H1 (cell line): Measurements from ENCODE around the gene TMEM134. TPM values are rescaled to one million over a fixed set of nuclear protein-coding genes. Genes with fewer than 3 reads are reported as not detected.

Experiments used
- CTCF ChIA-PET: fragments of 300-600 bp; sonication (Branson Sonifier 250); formaldehyde crosslinking; loops from one replicate; lab custom pipeline; 2021; ENCODE audit not compliant: partially characterized antibody; lab: Charles Lee
- POLR2A ChIA-PET: fragments of 300-600 bp; sonication (Branson Sonifier 250); formaldehyde crosslinking; loops from one replicate; lab custom pipeline; 2021; ENCODE audit warnings: inconsistent platforms; ENCODE audit not compliant: partially characterized antibody; lab: Charles Lee
- DNase-seq, 2 experiments: peaks; one replicate each; pipeline versions ENCODE4 v3.0.0 to v3.0.0-alpha.2; 2010 to 2022; ENCODE audit warnings: low spot score in 2 of 2, low read depth in 1 of 2, mixed read lengths in 1 of 2
- FAIRE-seq: peaks from 2 replicates; lab custom pipeline; 2011; peaks lifted over from hg19 to GRCh38; lab: Jason Lieb, UNC
- H2AFZ ChIP-seq: 2 replicates; pipeline ENCODE4 v1.8.1; 2012; ENCODE audit warnings: low read length, inconsistent platforms
- H2AK5ac ChIP-seq: 2 replicates; pipeline ENCODE4 v1.6.1; 2013; ENCODE audit warnings: low read depth, low read length
- H2BK120ac ChIP-seq: replicated peaks from 2 replicates; pipeline ENCODE3; 2013; ENCODE audit warnings: low read depth, low read length, inconsistent platforms
- H2BK12ac ChIP-seq: 2 replicates; pipeline ENCODE4 v1.6.1; 2013; ENCODE audit warnings: low read depth, low read length
- H2BK15ac ChIP-seq: 2 replicates; pipeline ENCODE4 v1.6.1; 2013; ENCODE audit warnings: low read length
- H2BK20ac ChIP-seq: 2 replicates; pipeline ENCODE4 v1.6.1; 2013; ENCODE audit warnings: low read length
- H2BK5ac ChIP-seq: 2 replicates; pipeline ENCODE4 v1.6.1; 2013; ENCODE audit warnings: low read depth, low read length
- H3K14ac ChIP-seq: 2 replicates; pipeline ENCODE4 v1.6.1; 2013; ENCODE audit warnings: inconsistent platforms; ENCODE audit not compliant: insufficient read length
- H3K18ac ChIP-seq: 2 replicates; pipeline ENCODE4 v1.6.1; 2013; ENCODE audit warnings: low read length; ENCODE audit errors: extremely low read depth
- H3K23ac ChIP-seq: 2 replicates; pipeline ENCODE4 v1.6.1; 2013; ENCODE audit warnings: inconsistent platforms; ENCODE audit not compliant: insufficient read length
- H3K23me2 ChIP-seq: 2 replicates; pipeline ENCODE4 v1.6.1; 2013; ENCODE audit warnings: low read depth, low read length
- H3K27ac ChIP-seq: 2 replicates; pipeline ENCODE4 v1.6.1; 2011; ENCODE audit warnings: low read depth, low read length, inconsistent platforms
- H3K27me3 ChIP-seq, 4 experiments: replicated peaks in 1 of 4; 1 replicate in 1 of 4; 2 replicates in 3 of 4; pipeline versions ENCODE4 v1.6.1 to v1.8.1; 2011 to 2013; ENCODE audit warnings: low read length in 3 of 4, mild to moderate bottlenecking in 3 of 4, inconsistent platforms in 2 of 4, mixed read lengths in 2 of 4, moderate library complexity in 1 of 4; ENCODE audit not compliant: control insufficient read depth in 3 of 4, insufficient read depth in 3 of 4; ENCODE audit errors: extremely low read depth in 1 of 4
- H3K36me3 ChIP-seq, 4 experiments: 2 replicates each; pipeline versions ENCODE4 v1.6.1 to v1.8.1; 2011 to 2013; ENCODE audit warnings: mild to moderate bottlenecking in 4 of 4, low read length in 3 of 4, moderate library complexity in 2 of 4, control low read depth in 1 of 4, inconsistent platforms in 1 of 4; ENCODE audit not compliant: insufficient read depth in 4 of 4, control insufficient read depth in 2 of 4
- H3K4ac ChIP-seq: replicated peaks from 2 replicates; pipeline ENCODE3; 2013; ENCODE audit warnings: low read length, low read depth, mixed read lengths, inconsistent platforms; ENCODE audit not compliant: insufficient read length
- H3K4me1 ChIP-seq, 4 experiments: replicated peaks in 1 of 4; 1 replicate in 1 of 4; 2 replicates in 3 of 4; pipeline versions ENCODE4 v1.6.1 to v1.8.1; 2011 to 2013; ENCODE audit warnings: low read length in 3 of 4, inconsistent platforms in 2 of 4, mixed read lengths in 1 of 4; ENCODE audit not compliant: insufficient read depth in 4 of 4, control insufficient read depth in 3 of 4
- H3K4me2 ChIP-seq, 2 experiments: 2 replicates each; pipeline versions ENCODE4 v1.6.1 to v1.8.1; 2011 to 2013; ENCODE audit warnings: low read depth in 2 of 2, low read length in 2 of 2, control low read depth in 1 of 2, inconsistent platforms in 1 of 2, mild to moderate bottlenecking in 1 of 2; ENCODE audit not compliant: insufficient read depth in 1 of 2
- H3K4me3 ChIP-seq, 4 experiments: fragments of 200-600, 300-600 bp in 1 of 4; sonication (generic), shearing (Covaris generic), sonication (Bioruptor Twin) in 1 of 4; 2 replicates each; pipeline versions ENCODE4 v1.5.1 to v1.8.1; 2011 to 2016; ENCODE audit warnings: low read length in 4 of 4, low read depth in 3 of 4, control low read depth in 2 of 4, inconsistent platforms in 2 of 4, mild to moderate bottlenecking in 2 of 4, mixed read lengths in 1 of 4, moderate library complexity in 1 of 4; ENCODE audit not compliant: insufficient read depth in 2 of 4; ENCODE audit errors: extremely low read depth in 1 of 4
- H3K56ac ChIP-seq: replicated peaks from 2 replicates; pipeline ENCODE3; 2013; ENCODE audit warnings: low read depth, mild to moderate bottlenecking, mixed read lengths, low read length, inconsistent platforms; ENCODE audit not compliant: insufficient read length
- H3K79me1 ChIP-seq: 2 replicates; pipeline ENCODE4 v1.6.1; 2013; ENCODE audit warnings: low read depth, low read length, control low read depth
- H3K79me2 ChIP-seq, 2 experiments: 2 replicates each; pipeline versions ENCODE4 v1.6.1 to v1.8.1; 2012 to 2013; ENCODE audit warnings: low read length in 2 of 2, mild to moderate bottlenecking in 2 of 2, inconsistent platforms in 1 of 2; ENCODE audit not compliant: insufficient read depth in 2 of 2, control insufficient read depth in 1 of 2
- H3K9ac ChIP-seq, 4 experiments: replicated peaks in 1 of 4; 1 replicate in 1 of 4; 2 replicates in 3 of 4; pipeline versions ENCODE4 v1.6.1 to v1.8.1; 2011 to 2013; ENCODE audit warnings: low read depth in 3 of 4, low read length in 3 of 4, control low read depth in 2 of 4, mild to moderate bottlenecking in 2 of 4, moderate library complexity in 2 of 4, inconsistent platforms in 1 of 4; ENCODE audit errors: extremely low read depth in 1 of 4
- H3K9me3 ChIP-seq, 2 experiments: 2 replicates each; pipeline versions ENCODE4 v1.6.1 to v1.8.1; 2012 to 2013; ENCODE audit warnings: mild to moderate bottlenecking in 2 of 2, moderate library complexity in 2 of 2, control low read depth in 1 of 2, inconsistent platforms in 1 of 2, low read depth in 1 of 2, low read length in 1 of 2, mixed read lengths in 1 of 2; ENCODE audit not compliant: insufficient read depth in 2 of 2
- H4K20me1 ChIP-seq, 2 experiments: replicated peaks in 1 of 2; 2 replicates each; pipeline versions ENCODE3 to v1.8.1; 2011 to 2013; ENCODE audit warnings: inconsistent platforms in 2 of 2, low read length in 2 of 2, mild to moderate bottlenecking in 1 of 2; ENCODE audit not compliant: insufficient read depth in 2 of 2, control insufficient read depth in 1 of 2
- H4K5ac ChIP-seq: 2 replicates; pipeline ENCODE4 v1.6.1; 2013; ENCODE audit warnings: low read length, low read depth, mixed read lengths, inconsistent platforms; ENCODE audit not compliant: insufficient read length
- H4K8ac ChIP-seq: 2 replicates; pipeline ENCODE4 v1.8.0; 2013; ENCODE audit warnings: mild to moderate bottlenecking, moderate library complexity, low read length, inconsistent platforms; ENCODE audit not compliant: insufficient read depth; ENCODE audit errors: extremely low read depth
- H4K91ac ChIP-seq: replicated peaks from 2 replicates; pipeline ENCODE3; 2013; ENCODE audit warnings: low read length, mixed read lengths, inconsistent platforms; ENCODE audit not compliant: insufficient read length
- KDM5A ChIP-seq: fragments of 200-600 bp; IDR thresholded peaks from 2 replicates; pipeline ENCODE4 v1.7.1; 2012; ENCODE audit warnings: mild to moderate bottlenecking, low read length, inconsistent platforms, mixed read lengths
- SRF ChIP-seq: IDR thresholded peaks from 2 replicates; pipeline ENCODE4 v1.6.1; 2011; ENCODE audit warnings: mild to moderate bottlenecking, low read depth, low read length, moderate library complexity
- WGBS, 2 experiments: shearing (Covaris generic) in 1 of 2; methylation state at CpG; one replicate each; pipeline versions ENCODE4 v1.1.6 to v1.1.7; 2013 to 2015; ENCODE audit warnings: low lambda C conversion rate in 2 of 2, mixed read lengths in 2 of 2, inconsistent platforms in 1 of 2, low coverage in 1 of 2, missing lambda C conversion rate in 1 of 2; ENCODE audit not compliant: insufficient replicate concordance in 2 of 2, insufficient coverage in 1 of 2, insufficient read length in 1 of 2; ENCODE audit errors: extremely low coverage in 1 of 2, missing lambda C conversion rate in 1 of 2; 5-methylcytosine and 5-hydroxymethylcytosine counted together
- polyA plus RNA-seq, 7 experiments: library from polyadenylated mRNA; depleted of rRNA in 3 of 7; stranded (reverse) in 5 of 7; unstranded in 2 of 7; fragments of >200 nt in 5 of 7; fragments of 200-250 nt in 2 of 7; gene quantifications; 1 replicate in 5 of 7; 2 replicates in 1 of 7; 4 replicates in 1 of 7; pipeline versions ENCODE4 v1.2.1 to v1.2.3, GENCODE V29; 2011 to 2013; ENCODE audit warnings: missing spikeins in 2 of 7, mixed read lengths in 2 of 7
- total RNA-seq: library from RNA; stranded (reverse); fragmentation: NEBNext Ultra II Directional; extraction: Animal tissue kit (Norgen Biotek cat#: 25700); gene quantifications from 2 replicates; pipeline ENCODE4 v1.2.1, GENCODE V29; 2021

The TMEM134 gene
- total and polyA plus RNA-seq, 2 of the 8 experiments (the other 6 are each of a cell fraction or from before 2014, with no cell fraction given): 32.4 to 229 TPM

DNA sequence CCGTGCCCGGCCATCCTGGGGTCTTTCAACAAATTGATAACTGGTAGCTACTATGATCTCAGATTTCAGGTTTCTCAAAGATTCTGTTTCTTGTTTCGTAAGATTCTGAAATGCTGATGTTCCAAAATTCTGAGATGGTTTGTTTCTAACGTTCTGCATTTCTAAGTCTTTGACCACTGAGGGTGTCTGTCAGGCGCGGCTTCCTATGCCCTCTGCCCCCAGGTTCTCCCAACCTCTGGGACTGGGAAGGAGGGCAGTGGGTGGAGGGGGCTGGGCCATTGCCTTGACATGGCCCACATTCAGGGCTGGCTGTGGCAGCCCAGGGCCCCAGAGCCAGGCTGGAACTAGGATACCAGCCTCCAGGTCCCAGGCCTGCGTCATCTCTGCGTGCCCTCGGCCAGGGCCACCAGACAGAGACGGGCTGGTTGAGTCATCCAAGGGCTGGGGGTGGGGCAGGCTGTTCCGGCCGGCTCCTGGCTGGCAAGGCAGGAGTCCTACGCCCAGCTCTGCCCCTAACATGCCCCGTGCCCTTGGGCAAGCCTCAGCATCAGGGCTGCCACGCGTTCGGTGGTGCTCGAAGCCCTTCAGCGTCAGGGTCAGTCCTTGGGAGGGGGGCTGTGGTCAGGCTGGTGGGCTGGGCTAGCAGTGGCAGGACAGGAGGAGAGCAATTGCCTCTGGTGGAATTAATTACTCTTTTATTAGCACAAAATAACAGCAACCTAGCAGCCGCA is 5.2 kb downstream of the TMEM134 start:
- Histone ChIP-seq H3K4me3 (peak overlapping the region in 1 of 4 experiments; percentile 91; a peak in 2 of 8 replicates), H3K27ac (no peak overlapping the region)

More for the DNA sequence above, 5.2 kb downstream of the TMEM134 start:
- Histone ChIP-seq H4K5ac (no peak overlapping the region), H2BK20ac (no peak overlapping the region), H4K91ac (peak overlapping the region; percentile 45), H3K4ac (peak overlapping the region; percentile 67), H2BK12ac (peak overlapping the region; percentile 75; the same call in 1 of the 2 replicates), H3K23me2 (peaks cover 6% of the 10 kb centered on the region), H3K27me3 (no peaks in the 10 kb centered on the region), H3K9ac (no peak overlapping the region; a peak in 2 of 7 replicates), H3K4me2 (peak overlapping the region; percentile 69 to 70; a peak in 3 of 4 replicates), H2BK5ac (peak overlapping the region; percentile 35; the same call in 1 of the 2 replicates), H3K9me3 (no peaks in the 10 kb centered on the region), H3K36me3 (no peaks in the 10 kb centered on the region), H3K79me2 (peaks cover 0 to 3% of the 10 kb centered on the region in 2 experiments; a peak in 2 of 4 replicates), H4K8ac (peak overlapping the region; percentile 95), H2BK15ac (peak overlapping the region; percentile 72; the same call in 1 of the 2 replicates), H4K20me1 (peaks cover 0 to 3% of the 10 kb centered on the region in 2 experiments)
- ChIA-PET POLR2A (interaction anchor here (1.0 kb wide), 1 partner anchor 24 kb away, joined by 4 read pairs; no protein-coding TSS in a partner anchor), CTCF (interaction anchor here (0.9 to 1.0 kb wide), 2 partner anchors 21 to 153 kb away, joined by 3 read pairs; partner anchors contain the start of gene CORO1B)
- WGBS, 2 experiments: 92% methylated on average over 19 of the region's 20 CpGs; no CpG with 5 or more reads in 1 of the 2 experiments
- DNase-seq: no peak
- no peak for TF ChIP-seq KDM5A
- TF ChIP-seq SRF: no peak
- TF ChIP-seq, all 59 proteins: peak for 0
- Histone ChIP-seq H2BK120ac (no peak overlapping the region), H3K23ac (no peak overlapping the region), H3K14ac (no peak overlapping the region), H2AFZ (no peak overlapping the region), H2AK5ac (peak overlapping the region; percentile 60; the same call in 1 of the 2 replicates), H3K79me1 (peaks cover 2% of the 10 kb centered on the region), H3K4me1 (peaks cover 2 to 14% (median 6%) of the 10 kb centered on the region in 4 experiments; a peak in 6 of 7 replicates), H3K18ac (no peak overlapping the region; the same call in 1 of the 2 replicates), H3K56ac (no peak overlapping the region)
- no peak for FAIRE-seq
